KOPT-K1 (cell line): ENCODE measurements around the gene RAB43.

Experiments
- H3K27ac ChIP-seq: fragments of 200-600 bp; sonication (generic); 2 replicates; pipeline ENCODE4 v1.5.1; 2016; ENCODE audit warnings: antibody characterized with exemption, mild to moderate bottlenecking, low read depth, low read length; ENCODE audit not compliant: poor library complexity, severe bottlenecking
- H3K36me3 ChIP-seq: fragments of 200-600 bp; sonication (generic); 2 replicates; pipeline ENCODE4 v1.5.1; 2017; ENCODE audit warnings: antibody characterized with exemption, mild to moderate bottlenecking, low read length, moderate library complexity; ENCODE audit not compliant: insufficient read depth
- H3K9me3 ChIP-seq: fragments of 200-600 bp; sonication (generic); 2 replicates; pipeline ENCODE4 v1.5.1; 2017; ENCODE audit warnings: antibody characterized with exemption, low read length, mild to moderate bottlenecking; ENCODE audit not compliant: insufficient read depth, poor library complexity, severe bottlenecking

RAB43 gene

DNA sequence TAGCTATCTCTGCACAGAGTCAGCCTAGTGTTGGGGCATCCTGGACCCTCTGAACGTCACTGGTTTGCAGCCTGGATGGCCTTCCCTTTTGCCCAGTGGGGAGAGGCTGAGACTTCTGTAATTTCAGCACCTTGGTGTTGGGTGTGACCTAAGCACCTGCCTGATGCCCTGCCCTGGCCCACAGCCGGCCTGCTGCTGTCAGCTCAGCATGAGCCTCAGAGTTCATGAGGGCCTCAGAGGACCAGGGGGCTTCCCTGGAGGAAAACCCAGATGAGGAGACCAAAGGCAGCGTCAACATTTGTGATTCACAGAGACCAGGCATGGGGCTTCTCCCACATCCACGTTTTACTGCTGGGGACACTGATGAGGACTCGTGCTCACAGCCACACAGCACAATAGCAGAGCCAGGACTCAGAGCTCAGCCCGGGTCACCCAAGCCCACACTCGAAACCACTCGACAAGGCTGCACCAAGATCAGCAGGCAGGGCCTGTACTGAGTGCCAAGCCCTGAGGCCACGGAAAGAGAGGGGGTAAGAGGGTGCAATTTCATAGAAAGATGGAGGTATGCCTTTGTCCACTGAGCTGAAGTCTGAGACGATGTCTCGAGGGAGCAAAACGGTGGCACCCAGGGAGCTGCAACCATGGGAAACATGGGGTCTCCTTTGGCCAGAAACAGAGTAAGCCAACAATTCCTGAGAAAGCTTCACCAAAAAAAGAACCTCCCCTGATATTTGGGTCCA, 70.9 kb downstream of the RAB43 start:
- Histone ChIP-seq H3K27ac (no peak overlapping the region), H3K36me3 (no peaks in the 10 kb centered on the region), H3K9me3 (peaks cover 25% of the 10 kb centered on the region)

DNA sequence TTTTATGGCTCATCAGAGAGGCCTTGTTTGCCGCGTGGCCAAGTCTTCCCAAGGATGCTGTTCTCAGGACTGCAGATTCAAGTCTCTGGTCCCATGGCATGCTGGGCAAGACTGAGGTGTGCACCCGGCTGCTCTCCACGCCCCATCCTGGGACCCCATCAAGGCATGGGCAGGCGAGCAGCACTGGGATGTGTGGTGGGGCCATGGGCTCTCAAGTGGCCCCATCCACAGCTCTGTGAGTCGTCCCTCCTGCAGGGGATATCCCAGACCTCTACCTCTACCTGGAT, 74.1 kb downstream of the RAB43 start:
- no peak overlapping the region for H3K27ac ChIP-seq
- no peaks in the 10 kb centered on the region for H3K36me3 ChIP-seq
- peaks cover 48% of the 10 kb centered on the region for H3K9me3 ChIP-seq

DNA sequence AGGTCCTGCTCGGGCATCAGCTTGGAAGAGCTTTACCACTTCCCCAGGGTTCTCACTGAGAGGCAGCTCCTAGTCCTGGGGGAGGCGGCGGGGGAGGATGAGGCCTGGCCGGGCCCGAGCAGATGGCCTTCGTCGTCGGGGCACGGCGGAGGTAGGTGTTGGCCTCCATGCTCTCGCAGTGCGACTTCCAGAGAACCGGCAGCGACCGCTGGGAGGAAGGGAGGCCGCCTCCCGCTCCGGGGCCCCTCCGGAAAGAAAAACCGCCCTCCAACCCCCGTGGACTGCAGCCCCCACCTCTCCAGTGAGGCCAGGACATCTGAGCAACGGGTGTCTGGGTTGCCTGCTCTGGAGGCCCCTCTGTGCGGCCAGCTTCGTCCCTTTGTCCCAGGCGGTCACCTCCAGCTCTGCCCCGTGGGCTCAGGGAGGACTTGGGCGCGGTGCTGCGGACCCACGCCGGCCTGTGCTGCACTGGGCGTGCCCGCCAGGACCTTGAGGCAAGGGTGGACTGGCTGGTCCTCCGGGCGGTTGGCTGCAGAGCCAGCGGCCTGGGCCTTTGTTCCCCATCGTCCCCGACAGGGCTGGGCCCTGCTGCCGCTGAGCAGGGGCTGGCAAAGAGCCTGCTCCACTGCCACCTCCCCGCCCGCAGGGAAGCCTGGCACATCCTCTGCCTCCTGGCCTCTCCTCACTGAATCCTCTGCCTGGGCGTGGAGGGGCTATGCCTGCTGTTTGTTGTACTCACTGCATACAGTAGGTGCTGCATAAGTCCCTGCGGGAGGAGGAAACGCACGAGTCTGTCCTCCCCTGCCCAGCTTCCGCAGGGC, 74.7 kb downstream of the RAB43 start:
- Histone ChIP-seq H3K9me3 (peaks cover 48% of the 10 kb centered on the region), H3K27ac (no peak overlapping the region), H3K36me3 (no peaks in the 10 kb centered on the region)

DNA sequence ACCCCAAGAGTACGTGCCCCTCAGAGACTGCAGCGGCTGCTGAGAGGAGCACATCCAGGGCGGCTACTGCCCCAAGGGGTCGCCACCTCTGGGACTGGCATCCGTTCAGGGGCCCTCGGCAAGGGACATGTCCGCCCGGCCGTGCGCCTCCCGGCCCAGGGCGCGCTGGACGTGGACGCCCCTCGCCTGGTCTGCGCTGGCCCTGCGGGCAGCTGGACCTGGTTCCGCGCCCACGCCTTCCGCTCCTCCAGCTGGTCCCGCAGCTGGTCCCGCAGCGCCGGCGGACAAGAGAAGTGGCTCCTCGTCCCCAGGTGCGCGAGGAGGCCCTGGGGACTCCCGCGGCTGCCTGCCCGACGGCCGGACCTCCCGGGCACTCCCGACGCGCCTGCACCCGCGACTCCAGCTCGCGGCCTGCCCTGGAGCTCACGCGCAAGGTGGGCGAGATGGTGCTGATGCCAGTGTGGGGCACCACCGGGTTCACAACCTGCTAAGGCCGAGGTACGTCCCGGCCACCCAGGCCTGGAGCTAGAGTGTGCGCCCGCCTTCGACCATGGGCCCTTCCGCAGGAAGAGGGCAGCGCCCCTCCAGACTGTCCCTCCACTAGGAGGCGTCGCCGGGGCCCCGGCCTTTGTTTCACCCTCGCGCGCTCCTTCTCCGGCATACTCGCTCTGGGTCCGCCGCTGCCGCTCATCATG, 75.4 kb downstream of the RAB43 start:
- Histone ChIP-seq H3K9me3 (peaks cover 48% of the 10 kb centered on the region), H3K36me3 (no peaks in the 10 kb centered on the region), H3K27ac (no peak overlapping the region)

DNA sequence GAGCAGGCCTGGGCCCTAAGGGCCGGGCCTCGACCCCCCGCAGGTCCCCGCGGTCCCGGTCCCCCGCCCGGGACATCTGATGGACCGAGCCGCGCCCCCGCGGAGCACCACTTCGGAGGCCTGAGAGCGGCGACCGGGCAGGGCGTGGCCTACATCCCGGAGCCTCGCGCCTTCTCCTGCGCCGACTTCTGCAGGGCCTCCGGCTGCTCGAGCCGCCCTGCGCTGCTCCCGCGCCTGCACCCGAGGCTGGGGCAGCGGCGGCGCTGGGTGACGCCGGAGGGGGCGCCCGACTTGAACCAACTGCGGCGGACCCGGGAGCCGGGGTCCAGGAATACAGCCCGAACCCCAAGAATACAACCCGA, 75.9 kb downstream of the RAB43 start:
- Histone ChIP-seq H3K36me3 (no peaks in the 10 kb centered on the region), H3K27ac (no peak overlapping the region), H3K9me3 (peaks cover 48% of the 10 kb centered on the region)

DNA sequence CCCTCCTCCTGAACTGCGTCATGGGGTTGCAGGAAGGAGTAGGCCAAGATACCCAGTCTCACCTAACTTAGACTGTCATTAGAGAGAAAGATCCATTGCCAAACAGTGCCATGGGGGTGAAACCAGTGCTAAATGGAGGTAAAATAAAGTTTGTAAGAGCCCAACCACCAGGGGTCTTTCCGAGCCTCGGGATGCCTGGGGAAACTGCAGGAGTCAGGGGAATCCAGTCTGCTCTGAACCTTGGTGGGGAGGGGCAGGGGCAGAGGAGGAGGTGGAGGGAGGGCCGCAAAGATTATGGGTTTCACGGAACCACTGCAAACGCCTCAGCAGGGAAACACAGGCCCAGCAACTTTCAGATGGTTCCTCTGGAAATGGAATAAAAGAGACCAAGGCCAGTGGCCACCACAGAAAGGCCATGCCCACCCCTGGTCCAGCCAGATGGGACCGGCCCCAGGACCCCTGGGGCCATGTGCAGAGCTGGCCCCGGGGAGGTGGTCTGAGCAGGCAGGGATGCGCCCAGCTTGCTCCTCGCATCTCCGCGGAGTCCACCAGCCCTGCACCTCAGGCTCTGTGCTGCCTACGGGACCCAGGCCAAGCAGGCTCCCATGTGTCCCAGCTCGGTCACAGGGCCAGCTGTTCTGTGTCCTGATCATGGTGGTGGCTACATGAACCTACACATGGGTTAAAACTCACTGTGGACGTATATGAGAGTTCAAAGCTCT, 80.9 kb downstream of the RAB43 start:
- peaks cover 23% of the 10 kb centered on the region for H3K9me3 ChIP-seq
- H3K36me3 ChIP-seq: no peaks in the 10 kb centered on the region
- no peak overlapping the region for H3K27ac ChIP-seq

DNA sequence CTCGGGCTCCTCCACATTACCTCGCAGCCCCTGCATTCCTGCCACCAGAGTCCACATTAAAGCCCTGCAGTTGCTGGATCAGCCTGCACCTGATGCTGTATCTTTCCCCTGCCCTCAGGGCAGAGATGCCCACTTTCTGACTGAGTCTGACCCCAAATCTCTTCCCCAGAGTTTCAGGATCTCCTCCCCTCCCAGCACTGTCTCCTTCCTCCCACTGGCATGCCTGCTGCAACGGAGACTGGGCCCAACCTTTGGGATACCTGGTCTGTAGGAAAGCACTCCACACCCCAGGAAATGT, 81.6 kb downstream of the RAB43 start:
- Histone ChIP-seq H3K9me3 (peaks cover 16% of the 10 kb centered on the region), H3K36me3 (no peaks in the 10 kb centered on the region), H3K27ac (no peak overlapping the region)

DNA sequence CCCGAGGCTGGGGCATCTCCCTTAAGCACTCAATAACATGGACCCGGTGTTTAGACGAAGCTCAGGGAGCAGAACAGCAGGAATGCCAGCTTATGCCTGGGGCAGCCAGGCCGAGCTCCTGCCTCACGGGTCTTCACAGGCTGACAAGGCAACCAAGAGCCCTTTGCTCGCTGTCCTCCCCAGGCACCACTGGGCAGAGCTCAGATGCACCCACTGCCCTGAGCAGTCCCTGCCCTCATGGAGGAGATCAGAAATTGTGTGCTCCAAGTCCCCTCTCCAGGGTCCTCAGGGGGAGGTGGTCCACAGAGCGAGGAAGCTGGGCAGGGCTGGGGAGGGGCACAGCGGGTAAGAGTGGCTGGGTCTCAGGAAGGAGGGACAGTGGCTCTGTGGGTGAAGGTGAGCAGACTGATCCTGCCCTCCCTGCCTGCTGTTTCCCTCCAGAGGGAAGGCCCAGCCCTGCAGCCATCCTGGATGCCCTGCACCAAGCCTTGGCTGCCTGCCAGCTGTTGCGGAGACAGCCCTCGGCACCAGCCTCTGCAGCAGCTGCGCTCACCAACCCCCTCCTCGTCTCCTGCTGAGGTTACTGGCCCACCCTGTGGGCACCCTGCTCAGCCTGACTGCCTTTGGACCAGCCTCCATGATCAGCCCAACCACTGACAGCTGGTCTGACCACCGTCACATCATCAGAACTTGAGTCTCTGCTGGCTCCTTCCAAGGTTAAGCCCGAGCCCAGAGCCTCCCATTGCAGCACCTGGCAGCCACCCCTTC, 82.1 kb downstream of the RAB43 start:
- H3K36me3 ChIP-seq: no peaks in the 10 kb centered on the region
- H3K9me3 ChIP-seq: peaks cover 11% of the 10 kb centered on the region
- H3K27ac ChIP-seq: no peak overlapping the region

DNA sequence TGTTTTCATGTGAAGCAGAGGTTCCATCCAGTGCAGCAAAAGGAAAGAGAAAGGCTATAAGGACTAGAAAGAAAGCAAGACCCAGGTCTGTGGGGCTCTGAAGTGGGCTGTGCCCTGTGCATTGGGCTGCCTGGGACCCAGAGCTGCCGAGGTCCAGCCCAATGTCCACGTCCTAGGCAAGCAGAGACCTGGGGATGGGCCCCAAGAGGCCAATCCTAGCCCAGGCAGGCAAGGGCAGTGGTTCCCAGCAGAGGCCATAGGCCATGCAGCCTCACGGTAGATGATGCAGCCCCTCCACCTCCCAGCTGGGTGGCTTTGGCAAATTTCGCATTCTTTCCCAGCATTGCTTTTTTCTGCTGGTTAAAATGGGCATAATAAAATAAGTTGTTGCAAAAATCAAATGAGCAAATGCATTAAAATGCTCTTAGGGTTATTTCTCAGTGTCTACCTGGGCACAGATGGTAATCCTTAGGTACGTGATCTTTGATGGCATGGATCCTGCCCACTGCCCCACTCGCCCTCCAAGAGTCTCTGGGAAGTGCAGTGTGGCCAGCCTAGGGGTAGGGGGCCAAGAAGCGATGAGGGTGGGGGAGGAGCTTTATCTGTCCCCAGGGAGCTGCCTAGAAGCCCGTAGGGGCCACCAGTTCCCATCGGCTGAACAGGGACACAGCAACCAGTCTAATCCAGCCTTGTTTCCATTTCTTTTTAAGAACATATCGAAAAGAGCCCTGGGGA, 83.3 kb downstream of the RAB43 start:
- Histone ChIP-seq H3K36me3 (no peaks in the 10 kb centered on the region), H3K9me3 (peaks cover under 1% of the 10 kb centered on the region), H3K27ac (no peak overlapping the region)
